ENCODE results near the gene SMAD6. TPM values are rescaled to one million over a fixed set of nuclear protein-coding genes. Genes with fewer than 3 reads are reported as not detected.

Gene SMAD6
- total RNA-seq, 1 experiment from 2014 or later, result 19.9 TPM

- H3K36me3 ChIP-seq (ENCODE audit: low read depth, low read length), result no peaks in the 10 kb centered on the region
- ChIA-PET POLR2A (ENCODE audit: unreplicated experiment) (no interaction called here), CTCF (no interaction called here)
- H4K20me1 ChIP-seq (ENCODE audit: low read length), result no peaks in the 10 kb centered on the region
- no TSS peak for BruUV-seq (replicated peaks)
- DNase-seq (peak; percentile 72), ATAC-seq (no peak)
- H3K4me2 ChIP-seq (ENCODE audit: low read length), result peak overlapping the region; percentile 36; the same call in 1 of the 2 replicates
- no peaks in the 10 kb centered on the region for H3K27me3 ChIP-seq (ENCODE audit: low read length)
- no peak overlapping the region for H2AFZ ChIP-seq (ENCODE audit: low read length)
- H3K9me2 ChIP-seq (replicated peaks; ENCODE audit: low read length), result no peaks in the 10 kb centered on the region
- H3K4me3 ChIP-seq (ENCODE audit: low read length), result no peak overlapping the region
- H3K9me3 ChIP-seq (ENCODE audit: low read length), result no peaks in the 10 kb centered on the region
- intact Hi-C loops (cut with micrococcal nuclease), result no loop called here
- no peak overlapping the region for H3K27ac ChIP-seq (ENCODE audit: low read length)
- no peak for TF ChIP-seq EZH2 (IDR thresholded peaks at IDR 0.05; ENCODE audit: low read length, unreplicated experiment)
- TF ChIP-seq CTCF (conservative IDR thresholded peaks at IDR 0.05; ENCODE audit: low read depth, low read length), result no peak
- TF ChIP-seq EZH2phosphoT487 (IDR thresholded peaks at IDR 0.05; ENCODE audit: borderline replicate concordance, low read length), result no peak
- peaks cover 83% of the 10 kb centered on the region for H3K4me1 ChIP-seq (ENCODE audit: insufficient read depth, low read length)
- H3K9ac ChIP-seq (ENCODE audit: low read length), result no peak overlapping the region
- peaks cover 15% of the 10 kb centered on the region; the same call in 1 of the 2 replicates for H3K79me2 ChIP-seq (ENCODE audit: low read length)
- H3F3A ChIP-seq (ENCODE audit: low read length, unreplicated experiment), result no peaks in the 10 kb centered on the region
Observed at GRCh38 chr15:66761726-66762595, 59.9 kb downstream of the SMAD6 start.

GRCh38 chr15:66763186-66764071 is 61.4 kb downstream of the SMAD6 start:
- Histone ChIP-seq H2AFZ (ENCODE audit: low read length) (no peak overlapping the region), H4K20me1 (ENCODE audit: low read length) (no peaks in the 10 kb centered on the region), H3K4me2 (ENCODE audit: low read length) (peak overlapping the region; percentile 36; the same call in 1 of the 2 replicates), H3K27me3 (ENCODE audit: low read length) (no peaks in the 10 kb centered on the region), H3K79me2 (ENCODE audit: low read length) (peaks cover 22% of the 10 kb centered on the region), H3K9ac (ENCODE audit: low read length) (no peak overlapping the region), H3K9me2 (replicated peaks; ENCODE audit: low read length) (no peaks in the 10 kb centered on the region), H3K27ac (ENCODE audit: low read length) (peak overlapping the region; percentile 34), H3F3A (ENCODE audit: low read length, unreplicated experiment) (no peaks in the 10 kb centered on the region), H3K4me1 (ENCODE audit: insufficient read depth, low read length) (peaks cover 81% of the 10 kb centered on the region), H3K36me3 (ENCODE audit: low read depth, low read length) (no peaks in the 10 kb centered on the region), H3K9me3 (ENCODE audit: low read length) (no peaks in the 10 kb centered on the region), H3K4me3 (ENCODE audit: low read length) (no peak overlapping the region)
- ChIA-PET CTCF (no interaction called here), POLR2A (ENCODE audit: unreplicated experiment) (no interaction called here)
- ATAC-seq (no peak), DNase-seq (peak; percentile 47)
- intact Hi-C loops (cut with micrococcal nuclease), result no loop called here
- BruUV-seq (replicated peaks), result no TSS peak
- TF ChIP-seq EZH2phosphoT487 (IDR thresholded peaks at IDR 0.05; ENCODE audit: borderline replicate concordance, low read length) (no peak), EZH2 (IDR thresholded peaks at IDR 0.05; ENCODE audit: low read length, unreplicated experiment) (no peak), CTCF (conservative IDR thresholded peaks at IDR 0.05; ENCODE audit: low read depth, low read length) (no peak)
